Measurements from ENCODE around the gene RASL11A.

GRCh38 chr13:27280009-27280656, 9.5 kb downstream of the RASL11A start:
- TF ChIP-seq CTCF (IDR thresholded peaks at IDR 0.05 in 8 of 11, conservative IDR thresholded peaks at IDR 0.05 in 3 of 11) (no peak), POLR2AphosphoS5 (IDR thresholded peaks at IDR 0.05) (no peak)

Data from spleen (tissue), 7 donors.